Anterior cingulate cortex (tissue), 58 donors: Measurements from ENCODE around the gene MERTK.
"Not testable (repeated sequence)": the region's sequence is repeated elsewhere in the genome, so short reads cannot be mapped to it uniquely, and the experiment has no call there.

ENCODE experiments used
- DNase-seq, 58 donors: peaks; one replicate each; lab custom pipeline; 2025; lab: John Stamatoyannopoulos, UW

The MERTK gene

GRCh38 chr2:112033600-112033999 lies 135.2 kb downstream of the MERTK start:
- DNase-seq: no peak

- no peak for DNase-seq
Measured at GRCh38 chr2:112034924-112035323, 136.5 kb downstream of the MERTK start.

- DNase-seq: no peak
Measured at GRCh38 chr2:112035786-112036185, 137.4 kb downstream of the MERTK start.

- DNase-seq: not testable (repeated sequence)
Measured at GRCh38 chr2:112039556-112039955, 141.1 kb downstream of the MERTK start.

- DNase-seq: not testable (repeated sequence)
Measured at GRCh38 chr2:112040066-112040465, 141.7 kb downstream of the MERTK start.

- DNase-seq: not testable (repeated sequence)
Measured at GRCh38 chr2:112041460-112041859, 143.1 kb downstream of the MERTK start.

- no peak for DNase-seq
Measured at GRCh38 chr2:112045446-112046014, 147.1 kb downstream of the MERTK start.

GRCh38 chr2:112046231-112046630 lies 147.8 kb downstream of the MERTK start:
- DNase-seq: no peak

- DNase-seq: no peak
Measured at GRCh38 chr2:112047537-112048235, 149.3 kb downstream of the MERTK start.

- no peak for DNase-seq
Measured at GRCh38 chr2:112048236-112048592, 149.8 kb downstream of the MERTK start.

- DNase-seq: peak in 4 of 58 donors; percentile 7 to 42 (median 14)
Measured at GRCh38 chr2:112048887-112049286, 150.5 kb downstream of the MERTK start.

GRCh38 chr2:112050316-112050715 lies 151.9 kb downstream of the MERTK start:
- DNase-seq: no peak

- DNase-seq: peak; percentile 33 to 100 (median 98)
Measured at GRCh38 chr2:112053917-112054846, 155.8 kb downstream of the MERTK start.

- peak; percentile 59 to 99 (median 96) for DNase-seq
Measured at GRCh38 chr2:112054847-112055729, 156.7 kb downstream of the MERTK start, which contains the start of gene TMEM87B. Gene TMEM87B, plus strand, starts transcription at chr2:112055269. Its CDS starts 323 bp downstream, at chr2:112055592.

GRCh38 chr2:112055730-112056625 lies 157.6 kb downstream of the MERTK start:
- peak in 32 of 58 donors; percentile 11 to 67 (median 48) for DNase-seq

- no peak for DNase-seq
Measured at GRCh38 chr2:112056626-112056987, 158.2 kb downstream of the MERTK start.

- no peak for DNase-seq
Measured at GRCh38 chr2:112059671-112060070, 161.3 kb downstream of the MERTK start.

- no peak for DNase-seq
Measured at GRCh38 chr2:112061299-112061698, 162.9 kb downstream of the MERTK start.

GRCh38 chr2:112061840-112062239 lies 163.4 kb downstream of the MERTK start:
- no peak for DNase-seq
